ENCODE measurements around the gene ACTMAP. TPM values are rescaled to one million over a fixed set of nuclear protein-coding genes. Genes with fewer than 3 reads are reported as not detected.
A peak's percentile ranks its signal among the peaks of the same experiment; 100 is the strongest.

ACTMAP gene
- polyA plus RNA-seq, 3 donors, result 4.3 to 13.0 (median 8.5) TPM

DNA sequence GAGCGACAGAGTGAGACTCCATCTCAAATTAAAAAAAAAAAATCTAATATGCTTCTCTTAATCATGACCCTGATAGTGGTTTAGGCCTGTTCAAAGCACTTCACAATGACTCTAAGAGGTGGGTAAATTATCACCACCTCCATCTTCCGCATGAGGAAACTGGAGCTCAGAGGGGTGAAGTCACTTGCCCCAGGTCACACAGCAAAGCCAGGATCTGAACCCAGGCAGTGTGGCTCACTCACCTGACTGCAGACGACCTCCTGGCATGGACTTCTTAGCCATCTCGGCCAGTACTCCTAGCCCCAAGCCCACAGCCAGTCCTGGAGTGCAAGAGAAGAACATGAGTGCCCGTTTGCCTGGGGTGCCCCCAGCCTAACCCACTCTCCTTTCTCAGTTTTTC is 40.5 kb downstream of the ACTMAP start:
- no peaks in the 10 kb centered on the region for H3K9me3 Mint-ChIP-seq

DNA sequence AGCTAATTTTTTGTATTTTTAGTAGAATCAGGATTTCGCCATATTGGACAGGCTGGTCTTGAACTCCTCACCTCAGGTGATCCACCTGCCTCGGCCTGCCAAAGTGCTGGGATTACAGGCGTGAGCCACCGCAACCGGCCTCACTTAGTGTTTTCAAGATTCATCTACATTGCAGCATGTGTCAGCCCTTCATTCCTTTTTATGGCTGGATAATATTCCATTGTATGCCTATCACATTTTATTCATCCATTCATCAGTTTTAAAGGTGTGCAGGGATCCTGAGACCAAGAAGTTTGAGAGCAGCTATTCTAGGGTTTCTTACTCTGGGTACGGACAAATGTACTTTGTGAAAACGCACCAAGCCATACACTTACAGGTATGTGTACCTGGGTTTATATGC is 42.7 kb downstream of the ACTMAP start:
- peaks cover 75 to 97% of the 10 kb centered on the region in 2 donors for H3K36me3 Mint-ChIP-seq
- Histone ChIP-seq H3K4me1 (ENCODE audit: control insufficient read depth in 1 of 2, insufficient read depth in 2 of 2, low read length in 2 of 2) (no peaks in the 10 kb centered on the region), H3K36me3 (replicated peaks in 1 of 2; ENCODE audit: control insufficient read depth in 1 of 2, insufficient read depth in 2 of 2, low read length in 2 of 2) (peaks cover 63 to 90% of the 10 kb centered on the region in 2 donors), H4K20me1 (ENCODE audit: insufficient read depth, low read length) (no peaks in the 10 kb centered on the region), H3K9me3 (replicated peaks in 1 of 2; ENCODE audit: control insufficient read depth in 1 of 2, insufficient read depth in 1 of 2, low read length in 2 of 2) (no peaks in the 10 kb centered on the region), H3K4me2 (replicated peaks; ENCODE audit: extremely low read depth, low read length, poor library complexity, severe bottlenecking) (no peak overlapping the region), H2AFZ (ENCODE audit: insufficient read depth, low read depth, low read length, poor library complexity, severe bottlenecking) (no peak overlapping the region), H3K27ac (ENCODE audit: low read depth in 1 of 2, low read length in 2 of 2) (no peak overlapping the region), H3K27me3 (ENCODE audit: control insufficient read depth in 2 of 2, insufficient read depth in 2 of 2, low read length in 2 of 2) (no peaks in the 10 kb centered on the region), H3K79me2 (ENCODE audit: insufficient read depth, low read length) (no peaks in the 10 kb centered on the region), H3K4me3 (replicated peaks in 1 of 3; ENCODE audit: low read depth in 2 of 3, low read length in 3 of 3) (no peak overlapping the region), H3K9ac (ENCODE audit: insufficient read depth, low read length, poor library complexity, severe bottlenecking) (no peak overlapping the region)
- peaks cover 0 to 1% (median 1%) of the 10 kb centered on the region in 3 donors for H3K27me3 Mint-ChIP-seq (ENCODE audit: low read depth in 3 of 3)
- peaks cover 8% of the 10 kb centered on the region for H3K4me1 Mint-ChIP-seq
- H3K4me3 Mint-ChIP-seq, result no peak overlapping the region
- TF ChIP-seq, protein P1, sequence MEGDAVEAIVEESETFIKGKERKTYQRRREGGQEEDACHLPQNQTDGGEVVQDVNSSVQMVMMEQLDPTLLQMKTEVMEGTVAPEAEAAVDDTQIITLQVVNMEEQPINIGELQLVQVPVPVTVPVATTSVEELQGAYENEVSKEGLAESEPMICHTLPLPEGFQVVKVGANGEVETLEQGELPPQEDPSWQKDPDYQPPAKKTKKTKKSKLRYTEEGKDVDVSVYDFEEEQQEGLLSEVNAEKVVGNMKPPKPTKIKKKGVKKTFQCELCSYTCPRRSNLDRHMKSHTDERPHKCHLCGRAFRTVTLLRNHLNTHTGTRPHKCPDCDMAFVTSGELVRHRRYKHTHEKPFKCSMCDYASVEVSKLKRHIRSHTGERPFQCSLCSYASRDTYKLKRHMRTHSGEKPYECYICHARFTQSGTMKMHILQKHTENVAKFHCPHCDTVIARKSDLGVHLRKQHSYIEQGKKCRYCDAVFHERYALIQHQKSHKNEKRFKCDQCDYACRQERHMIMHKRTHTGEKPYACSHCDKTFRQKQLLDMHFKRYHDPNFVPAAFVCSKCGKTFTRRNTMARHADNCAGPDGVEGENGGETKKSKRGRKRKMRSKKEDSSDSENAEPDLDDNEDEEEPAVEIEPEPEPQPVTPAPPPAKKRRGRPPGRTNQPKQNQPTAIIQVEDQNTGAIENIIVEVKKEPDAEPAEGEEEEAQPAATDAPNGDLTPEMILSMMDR (IDR thresholded peaks at IDR 0.05), result no peak
- no peak for DNase-seq
- no peaks in the 10 kb centered on the region for H3K9me3 Mint-ChIP-seq
- H3K27ac Mint-ChIP-seq, result peak overlapping the region in 1 of 7 donors; percentile 40
- intact Hi-C loops (cut with micrococcal nuclease), result no loop called here
- WGBS (ENCODE audit: insufficient coverage), result no CpG with 5 or more reads among the region's 7 CpGs

More for the DNA sequence above, 40.5 kb downstream of the ACTMAP start:
- H3K27ac Mint-ChIP-seq, result peak overlapping the region in 3 of 7 donors; percentile 26 to 55 (median 32)
- TF ChIP-seq, protein P1 (IDR thresholded peaks at IDR 0.05), result no peak
- 90% methylated on average over 3 of the region's 5 CpGs for WGBS (ENCODE audit: insufficient coverage)
- peaks cover 5 to 11% of the 10 kb centered on the region in 2 donors for H3K4me1 ChIP-seq (ENCODE audit: control insufficient read depth in 1 of 2, insufficient read depth in 2 of 2, low read length in 2 of 2)
- H2AFZ ChIP-seq (ENCODE audit: insufficient read depth, low read depth, low read length, poor library complexity, severe bottlenecking), result no peak overlapping the region
- DNase-seq, result no peak
- no peak overlapping the region for H3K4me3 Mint-ChIP-seq
- peaks cover 41 to 72% of the 10 kb centered on the region in 2 donors for H3K36me3 ChIP-seq (replicated peaks in 1 of 2; ENCODE audit: control insufficient read depth in 1 of 2, insufficient read depth in 2 of 2, low read length in 2 of 2)
- intact Hi-C loops (cut with micrococcal nuclease), result no loop called here
- H3K27me3 ChIP-seq (ENCODE audit: control insufficient read depth in 2 of 2, insufficient read depth in 2 of 2, low read length in 2 of 2), result no peaks in the 10 kb centered on the region
- peaks cover 20% of the 10 kb centered on the region for H3K4me1 Mint-ChIP-seq
- no peak overlapping the region for H3K9ac ChIP-seq (ENCODE audit: insufficient read depth, low read length, poor library complexity, severe bottlenecking)
- no peaks in the 10 kb centered on the region for H3K9me3 ChIP-seq (replicated peaks in 1 of 2; ENCODE audit: control insufficient read depth in 1 of 2, insufficient read depth in 1 of 2, low read length in 2 of 2)
- peaks cover 0 to 1% (median 1%) of the 10 kb centered on the region in 3 donors for H3K27me3 Mint-ChIP-seq (ENCODE audit: low read depth in 3 of 3)
- H4K20me1 ChIP-seq (ENCODE audit: insufficient read depth, low read length), result no peaks in the 10 kb centered on the region
- H3K4me2 ChIP-seq (replicated peaks; ENCODE audit: extremely low read depth, low read length, poor library complexity, severe bottlenecking), result no peak overlapping the region
- H3K79me2 ChIP-seq (ENCODE audit: insufficient read depth, low read length), result peaks cover 10% of the 10 kb centered on the region
- peaks cover 63 to 85% of the 10 kb centered on the region in 2 donors for H3K36me3 Mint-ChIP-seq
- H3K27ac ChIP-seq (ENCODE audit: low read depth in 1 of 2, low read length in 2 of 2), result no peak overlapping the region
- no peak overlapping the region for H3K4me3 ChIP-seq (replicated peaks in 1 of 3; ENCODE audit: low read depth in 2 of 3, low read length in 3 of 3)

Data from CD14-positive monocyte (primary cell).